Right atrium auricular region (tissue), 2 donors: ENCODE results near the gene GNAI2. TPM values are rescaled to one million over a fixed set of nuclear protein-coding genes. Genes with fewer than 3 reads are reported as not detected.

ENCODE experiments used
- DNase-seq: peaks from one replicate; pipeline ENCODE4 v3.0.0-alpha.2; 2019; ENCODE audit warnings: low spot score
- H3K27ac ChIP-seq, 2 donors: fragments of 200-600 bp; sonication (generic); 1 replicate in 1 of 2; 2 replicates in 1 of 2; pipeline ENCODE4 v1.5.1; 2016 to 2019
- H3K27me3 ChIP-seq, 2 donors: fragments of 200-600 bp; sonication (generic); one replicate each; pipeline versions ENCODE4 v1.5.1 to v1.6.0; 2017 to 2019
- H3K36me3 ChIP-seq: fragments of 200-600 bp; sonication (generic); one replicate; pipeline ENCODE4 v1.5.1; 2016
- H3K4me1 ChIP-seq, 2 donors: fragments of 200-600 bp; sonication (generic); one replicate each; pipeline versions ENCODE4 v1.5.1 to v1.6.0; 2017 to 2019
- H3K4me3 ChIP-seq, 2 donors: fragments of 200-600 bp; sonication (generic); 1 replicate in 1 of 2; 2 replicates in 1 of 2; pipeline ENCODE4 v1.5.1; 2017 to 2019; ENCODE audit warnings: mild to moderate bottlenecking in 1 of 2, moderate library complexity in 1 of 2
- H3K9me3 ChIP-seq, 2 donors: fragments of 200-600 bp; sonication (generic); one replicate each; pipeline ENCODE4 v1.5.1; 2019
- total RNA-seq, 2 donors: library from RNA; depleted of rRNA; stranded (reverse); fragments of >200 nt; gene quantifications; one replicate each; pipeline ENCODE4 v1.1.0, GENCODE V29; 2016
- TF ChIP-seq, protein P1 (sequence below), 2 donors: fragments of 200-600 bp; sonication (generic); IDR thresholded peaks; one replicate each; pipeline ENCODE4 v1.5.1; 2019; ENCODE audit warnings: antibody characterized with exemption in 2 of 2

Gene GNAI2
- total RNA-seq, 2 donors from 2014 or later, result 72.1 to 127 TPM

DNA sequence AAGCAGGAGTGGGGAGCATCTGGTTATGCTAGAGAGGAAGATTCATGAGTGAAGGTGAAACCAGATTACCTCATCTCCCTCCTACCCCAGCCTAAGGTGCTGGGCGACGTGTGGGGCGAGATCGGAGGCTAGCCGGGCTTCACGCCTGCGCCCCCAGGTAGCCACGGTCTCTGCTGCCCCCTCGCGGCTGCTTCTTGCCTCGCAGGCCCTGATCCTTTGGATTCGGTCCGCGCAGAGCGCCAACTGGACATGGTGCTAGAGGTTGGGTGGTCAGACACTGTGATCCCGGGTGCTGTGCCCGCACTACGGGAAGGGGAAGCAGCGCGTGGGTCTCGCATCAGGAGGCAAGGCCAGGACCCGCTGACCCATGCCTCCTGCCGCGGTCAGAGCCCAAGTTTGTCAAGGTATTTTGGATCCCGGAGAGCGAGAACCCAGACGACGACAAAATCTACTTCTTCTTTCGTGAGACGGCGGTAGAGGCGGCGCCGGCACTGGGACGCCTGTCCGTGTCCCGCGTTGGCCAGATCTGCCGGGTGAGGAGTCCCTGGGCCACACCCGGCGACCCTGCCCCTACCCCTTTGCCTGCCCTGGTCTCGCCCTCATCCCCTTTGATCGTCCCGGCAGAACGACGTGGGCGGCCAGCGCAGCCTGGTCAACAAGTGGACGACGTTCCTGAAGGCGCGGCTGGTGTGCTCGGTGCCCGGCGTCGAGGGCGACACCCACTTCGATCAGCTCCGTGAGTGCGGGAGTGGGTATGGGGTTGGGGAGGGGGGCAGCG is 37.1 kb downstream of the GNAI2 start:
- Histone ChIP-seq H3K9me3 (no peaks in the 10 kb centered on the region), H3K27ac (peak overlapping the region in 1 of 2 donors; percentile 58), H3K4me3 (peak overlapping the region; percentile 11 to 44), H3K27me3 (no peaks in the 10 kb centered on the region), H3K36me3 (no peaks in the 10 kb centered on the region), H3K4me1 (peaks cover 0 to 63% of the 10 kb centered on the region in 2 donors)
- TF ChIP-seq, protein P1, sequence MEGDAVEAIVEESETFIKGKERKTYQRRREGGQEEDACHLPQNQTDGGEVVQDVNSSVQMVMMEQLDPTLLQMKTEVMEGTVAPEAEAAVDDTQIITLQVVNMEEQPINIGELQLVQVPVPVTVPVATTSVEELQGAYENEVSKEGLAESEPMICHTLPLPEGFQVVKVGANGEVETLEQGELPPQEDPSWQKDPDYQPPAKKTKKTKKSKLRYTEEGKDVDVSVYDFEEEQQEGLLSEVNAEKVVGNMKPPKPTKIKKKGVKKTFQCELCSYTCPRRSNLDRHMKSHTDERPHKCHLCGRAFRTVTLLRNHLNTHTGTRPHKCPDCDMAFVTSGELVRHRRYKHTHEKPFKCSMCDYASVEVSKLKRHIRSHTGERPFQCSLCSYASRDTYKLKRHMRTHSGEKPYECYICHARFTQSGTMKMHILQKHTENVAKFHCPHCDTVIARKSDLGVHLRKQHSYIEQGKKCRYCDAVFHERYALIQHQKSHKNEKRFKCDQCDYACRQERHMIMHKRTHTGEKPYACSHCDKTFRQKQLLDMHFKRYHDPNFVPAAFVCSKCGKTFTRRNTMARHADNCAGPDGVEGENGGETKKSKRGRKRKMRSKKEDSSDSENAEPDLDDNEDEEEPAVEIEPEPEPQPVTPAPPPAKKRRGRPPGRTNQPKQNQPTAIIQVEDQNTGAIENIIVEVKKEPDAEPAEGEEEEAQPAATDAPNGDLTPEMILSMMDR (IDR thresholded peaks at IDR 0.05), result peak; percentile 96 to 99
- peak; percentile 89 for DNase-seq

DNA sequence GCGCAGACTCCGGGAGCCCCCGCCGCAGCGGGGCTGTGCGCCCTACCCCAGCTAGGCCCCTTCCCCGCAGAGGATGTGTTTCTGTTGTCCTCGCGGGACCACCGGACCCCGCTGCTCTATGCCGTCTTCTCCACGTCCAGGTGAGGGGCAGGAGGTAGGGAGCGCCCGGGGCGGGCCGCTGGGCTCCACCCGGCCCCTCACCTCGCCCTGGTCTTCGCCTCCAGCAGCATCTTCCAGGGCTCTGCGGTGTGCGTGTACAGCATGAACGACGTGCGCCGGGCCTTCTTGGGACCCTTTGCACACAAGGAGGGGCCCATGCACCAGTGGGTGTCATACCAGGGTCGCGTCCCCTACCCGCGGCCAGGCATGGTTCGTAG is 37.7 kb downstream of the GNAI2 start:
- TF ChIP-seq, protein P1 (IDR thresholded peaks at IDR 0.05), result no peak
- H3K27ac ChIP-seq, result peak overlapping the region in 1 of 2 donors; percentile 58

DNA sequence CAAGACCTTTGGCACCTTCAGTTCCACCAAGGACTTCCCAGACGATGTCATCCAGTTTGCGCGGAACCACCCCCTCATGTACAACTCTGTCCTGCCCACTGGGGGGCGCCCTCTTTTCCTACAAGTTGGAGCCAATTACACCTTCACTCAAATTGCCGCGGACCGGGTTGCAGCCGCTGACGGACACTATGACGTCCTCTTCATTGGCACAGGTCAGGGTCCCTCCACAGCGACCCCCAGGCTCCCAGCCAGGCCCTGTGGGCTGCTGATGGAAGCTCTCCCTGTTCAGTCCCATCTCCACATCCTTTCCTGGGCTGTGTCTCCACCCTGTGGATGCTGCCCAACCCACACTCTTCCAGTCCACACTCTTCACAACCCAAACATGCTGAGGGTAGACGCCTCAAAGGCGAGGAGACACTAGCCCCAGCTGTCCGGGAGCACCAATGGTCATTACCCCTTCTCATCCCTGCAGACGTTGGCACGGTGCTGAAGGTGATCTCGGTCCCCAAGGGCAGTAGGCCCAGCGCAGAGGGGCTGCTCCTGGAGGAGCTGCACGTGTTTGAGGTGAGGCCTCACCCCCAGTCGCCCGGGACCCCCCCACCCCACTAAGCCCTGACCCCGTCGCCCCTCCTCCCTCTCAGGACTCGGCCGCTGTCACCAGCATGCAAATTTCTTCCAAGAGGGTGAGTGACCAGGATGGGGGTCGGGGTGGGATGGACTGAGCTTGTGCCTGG is 38.5 kb downstream of the GNAI2 start:
- Histone ChIP-seq H3K4me1 (peaks cover 0 to 62% of the 10 kb centered on the region in 2 donors), H3K4me3 (no peak overlapping the region), H3K36me3 (no peaks in the 10 kb centered on the region), H3K27ac (no peak overlapping the region), H3K9me3 (no peaks in the 10 kb centered on the region), H3K27me3 (no peaks in the 10 kb centered on the region)
- DNase-seq, result no peak
- TF ChIP-seq, protein P1 (IDR thresholded peaks at IDR 0.05), result peak; percentile 68 to 78

More for the DNA sequence above, 37.7 kb downstream of the GNAI2 start:
- Histone ChIP-seq H3K9me3 (no peaks in the 10 kb centered on the region), H3K36me3 (no peaks in the 10 kb centered on the region), H3K4me3 (peak overlapping the region in 1 of 2 donors; percentile 44), H3K4me1 (peaks cover 0 to 62% of the 10 kb centered on the region in 2 donors), H3K27me3 (no peaks in the 10 kb centered on the region)
- DNase-seq, result no peak

DNA sequence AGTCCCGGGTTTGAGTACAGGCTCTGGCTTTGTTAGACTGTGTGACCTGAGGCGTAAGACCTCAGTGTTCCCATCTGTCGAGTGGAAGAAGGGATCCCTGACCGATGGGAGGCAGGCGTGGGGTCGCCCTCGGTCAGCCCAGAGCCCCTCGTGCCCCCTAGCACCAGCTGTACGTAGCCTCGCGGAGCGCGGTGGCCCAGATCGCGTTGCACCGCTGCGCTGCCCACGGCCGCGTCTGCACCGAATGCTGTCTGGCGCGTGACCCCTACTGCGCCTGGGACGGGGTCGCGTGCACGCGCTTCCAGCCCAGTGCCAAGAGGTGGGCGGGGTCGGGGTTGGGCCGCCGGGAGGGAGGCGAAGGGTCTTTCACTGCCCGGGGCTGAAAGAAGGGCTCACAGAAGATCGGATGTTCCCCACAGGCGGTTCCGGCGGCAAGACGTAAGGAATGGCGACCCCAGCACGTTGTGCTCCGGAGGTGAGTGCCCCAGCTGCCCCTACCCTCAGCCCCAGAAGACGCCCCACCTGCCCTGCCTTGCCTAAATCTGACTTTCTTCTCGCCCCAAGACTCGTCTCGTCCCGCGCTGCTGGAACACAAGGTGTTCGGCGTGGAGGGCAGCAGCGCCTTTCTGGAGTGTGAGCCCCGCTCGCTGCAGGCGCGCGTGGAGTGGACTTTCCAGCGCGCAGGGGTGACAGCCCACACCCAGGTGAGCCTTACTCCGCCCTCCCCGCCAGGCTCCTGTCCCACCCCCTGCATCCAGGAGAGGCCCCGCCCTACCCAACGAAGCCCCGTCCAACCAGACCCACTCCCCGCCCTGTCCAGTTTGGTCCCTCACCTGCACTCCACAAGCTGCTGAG is 39.4 kb downstream of the GNAI2 start:
- H3K4me1 ChIP-seq, result peaks cover 0 to 57% of the 10 kb centered on the region in 2 donors
- peak overlapping the region in 1 of 2 donors; percentile 6 for H3K4me3 ChIP-seq
- TF ChIP-seq, protein P1 (IDR thresholded peaks at IDR 0.05), result no peak
- no peak overlapping the region for H3K27ac ChIP-seq
- no peaks in the 10 kb centered on the region for H3K27me3 ChIP-seq
- no peaks in the 10 kb centered on the region for H3K9me3 ChIP-seq
- H3K36me3 ChIP-seq, result no peaks in the 10 kb centered on the region
- no peak for DNase-seq

DNA sequence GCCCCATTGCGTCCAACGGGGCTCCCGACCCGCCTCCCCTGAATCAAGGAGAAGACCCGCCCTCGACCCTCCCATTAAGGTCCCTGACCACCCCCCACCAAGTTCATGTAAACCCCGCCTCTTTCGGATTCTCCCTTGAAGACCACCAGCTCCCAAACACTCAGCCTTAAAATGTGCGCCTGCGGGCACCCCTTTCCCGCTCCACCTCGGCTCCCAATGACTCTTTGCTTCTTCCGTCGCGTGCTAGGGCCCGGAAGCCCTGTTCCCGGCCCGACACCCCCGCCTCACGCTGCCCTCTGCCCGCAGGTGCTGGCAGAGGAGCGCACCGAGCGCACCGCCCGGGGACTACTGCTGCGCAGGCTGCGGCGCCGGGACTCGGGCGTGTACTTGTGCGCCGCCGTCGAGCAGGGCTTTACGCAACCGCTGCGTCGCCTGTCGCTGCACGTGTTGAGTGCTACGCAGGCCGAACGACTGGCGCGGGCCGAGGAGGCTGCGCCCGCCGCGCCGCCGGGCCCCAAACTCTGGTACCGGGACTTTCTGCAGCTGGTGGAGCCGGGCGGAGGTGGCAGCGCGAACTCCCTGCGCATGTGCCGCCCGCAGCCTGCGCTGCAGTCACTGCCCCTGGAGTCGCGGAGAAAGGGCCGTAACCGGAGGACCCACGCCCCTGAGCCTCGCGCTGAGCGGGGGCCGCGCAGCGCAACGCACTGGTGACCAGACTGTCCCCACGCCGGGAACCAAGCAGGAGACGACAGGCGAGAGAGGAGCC is 40.2 kb downstream of the GNAI2 start:
- no peak for DNase-seq
- no peaks in the 10 kb centered on the region for H3K27me3 ChIP-seq
- H3K36me3 ChIP-seq, result no peaks in the 10 kb centered on the region
- no peak overlapping the region for H3K27ac ChIP-seq
- peaks cover 0 to 53% of the 10 kb centered on the region in 2 donors for H3K4me1 ChIP-seq
- TF ChIP-seq, protein P1 (IDR thresholded peaks at IDR 0.05), result no peak
- H3K9me3 ChIP-seq, result no peaks in the 10 kb centered on the region
- H3K4me3 ChIP-seq, result no peak overlapping the region
